K562 (cell line): ENCODE measurements around the gene GPR37L1. TPM values are rescaled to one million over a fixed set of nuclear protein-coding genes. Genes with fewer than 3 reads are reported as not detected.

Source experiments
- ATAC-seq: fragments of 200-7000 bp; cut with Tn5 transposase; 3 replicates; pipeline ENCODE4 v1.9.1; 2020; ENCODE audit warnings: moderate library complexity
- BruUV-seq: library from RNA; stranded (reverse); fragments of 400-500 nt; replicated peaks from 2 replicates; lab custom pipeline; 2021; lab: Mats Ljungman, UMichigan
- CTCF ChIA-PET: fragments of 300-600 bp; formaldehyde crosslinking; extraction: SDS; loops from one replicate; lab custom pipeline; 2021; ENCODE audit warnings: low intra/inter-chr PET ratio; lab: Yijun Ruan, JAX
- POLR2A ChIA-PET: fragments of 300-600, 350-650 bp; sonication (Branson Sonifier 250); formaldehyde crosslinking; extraction: SDS; loops from one replicate; lab custom pipeline; 2021; ENCODE audit warnings: antibody characterized with exemption, inconsistent platforms; lab: Yijun Ruan, JAX
- DNase-seq, 4 experiments: peaks; one replicate each; pipeline versions ENCODE4 v3.0.0 to v3.0.0-alpha.2; 2011 to 2018; ENCODE audit warnings: low spot score in 3 of 4, mixed read lengths in 3 of 4; ENCODE audit errors: extremely low read depth in 1 of 4
- FAIRE-seq: peaks from 2 replicates; lab custom pipeline; 2011; peaks lifted over from hg19 to GRCh38; lab: Jason Lieb, UNC
- H2AFZ ChIP-seq: 2 replicates; pipeline ENCODE4 v1.6.0; 2011; ENCODE audit warnings: low read depth, low read length, control low read depth, inconsistent platforms
- H3K27ac ChIP-seq: fragments of 200-600 bp; 3 replicates; pipeline ENCODE4 v1.8.0; 2011; ENCODE audit warnings: low read depth, mild to moderate bottlenecking, control low read depth, inconsistent platforms, low read length, moderate library complexity, mixed read lengths; ENCODE audit errors: extremely low read depth
- H3K27me3 ChIP-seq, 2 experiments: fragments of 300-600 bp in 1 of 2; 2 replicates in 1 of 2; 3 replicates in 1 of 2; pipeline versions ENCODE4 v1.6.0 to v1.8.0; 2011; ENCODE audit warnings: inconsistent platforms in 2 of 2, low read length in 2 of 2, mild to moderate bottlenecking in 1 of 2, mixed read lengths in 1 of 2, moderate library complexity in 1 of 2; ENCODE audit not compliant: control insufficient read depth in 2 of 2, insufficient read depth in 2 of 2
- H3K36me3 ChIP-seq: fragments of 300-600 bp; 3 replicates; pipeline ENCODE4 v1.8.0; 2011; ENCODE audit warnings: mild to moderate bottlenecking, low read length, inconsistent platforms; ENCODE audit not compliant: control insufficient read depth, insufficient read depth
- H3K4me1 ChIP-seq, 2 experiments: fragments of 200-600 bp in 1 of 2; replicated peaks in 1 of 2; 2 replicates in 1 of 2; 3 replicates in 1 of 2; pipeline versions ENCODE4 v1.5.1 to v1.8.0; 2011; ENCODE audit warnings: inconsistent platforms in 2 of 2, low read length in 2 of 2, mild to moderate bottlenecking in 1 of 2, mixed read lengths in 1 of 2, moderate library complexity in 1 of 2; ENCODE audit not compliant: control insufficient read depth in 2 of 2, insufficient read depth in 2 of 2
- H3K4me2 ChIP-seq: 2 replicates; pipeline ENCODE4 v1.6.1; 2011; ENCODE audit warnings: low read length, control low read depth, inconsistent platforms, mixed read lengths; ENCODE audit not compliant: insufficient read depth
- H3K4me3 ChIP-seq: fragments of 200-600 bp; sonication (generic), shearing (Covaris generic); 2 replicates; pipeline ENCODE4 v1.5.1; 2016; ENCODE audit warnings: control low read depth, inconsistent platforms
- H3K79me2 ChIP-seq: fragments of 200-600 bp; 3 replicates; pipeline ENCODE4 v1.8.0; 2011; ENCODE audit warnings: low read length, inconsistent platforms; ENCODE audit not compliant: control insufficient read depth, insufficient read depth
- H3K9ac ChIP-seq, 2 experiments: 2 replicates each; pipeline versions ENCODE4 v1.6.0 to v1.6.1; 2011; ENCODE audit warnings: low read depth in 2 of 2, low read length in 2 of 2, control low read depth in 1 of 2, inconsistent platforms in 1 of 2, mild to moderate bottlenecking in 1 of 2, mixed read lengths in 1 of 2; ENCODE audit not compliant: insufficient read depth in 1 of 2
- H3K9me1 ChIP-seq: one replicate; pipeline ENCODE4 v1.6.0; 2011; ENCODE audit warnings: inconsistent platforms, mild to moderate bottlenecking, low read length, moderate library complexity; ENCODE audit not compliant: control insufficient read depth, insufficient read depth
- H3K9me3 ChIP-seq: replicated peaks from 2 replicates; pipeline ENCODE4 v1.5.1; 2011; ENCODE audit warnings: low read depth, low read length, inconsistent platforms; ENCODE audit not compliant: control insufficient read depth, insufficient read depth
- H4K20me1 ChIP-seq: replicated peaks from 2 replicates; pipeline ENCODE4 v1.6.1; 2011; ENCODE audit warnings: low read length, inconsistent platforms, mixed read lengths; ENCODE audit not compliant: control insufficient read depth, insufficient read depth
- BRD4 ChIP-seq: fragments of 200-600 bp; sonication (generic); IDR thresholded peaks from 2 replicates; pipeline ENCODE4 v1.6.1; 2017; ENCODE audit warnings: inconsistent platforms
- CBX5 ChIP-seq: IDR thresholded peaks from 2 replicates; pipeline ENCODE4 v1.6.1; 2014; ENCODE audit warnings: low read depth, borderline replicate concordance
- HDAC1 ChIP-seq, 2 experiments: fragments of 450-650 bp; IDR thresholded peaks; 2 replicates each; pipeline ENCODE4 v1.6.1; 2016 to 2017; ENCODE audit warnings: inconsistent platforms in 1 of 2, mild to moderate bottlenecking in 1 of 2, moderate library complexity in 1 of 2
- HOXB6 ChIP-seq: fragments of 250-450 bp; sonication (Bioruptor Pico); IDR thresholded peaks from 2 replicates; pipeline ENCODE4 v1.5.1; 2022; ENCODE audit warnings: mild to moderate bottlenecking, borderline replicate concordance
- MCM2 ChIP-seq: fragments of 450-650 bp; IDR thresholded peaks from 2 replicates; pipeline ENCODE4 v1.6.1; 2017; ENCODE audit warnings: low read depth, mild to moderate bottlenecking
- NCOA1 ChIP-seq: fragments of 450-650 bp; IDR thresholded peaks from 2 replicates; pipeline ENCODE4 v1.6.1; 2016; ENCODE audit warnings: low read depth
- SNAPC5 ChIP-seq: fragments of 250-450 bp; sonication (Bioruptor Pico); IDR thresholded peaks from 2 replicates; pipeline ENCODE4 v1.8.0; 2021; ENCODE audit warnings: moderate library complexity, mild to moderate bottlenecking, inconsistent platforms
- ZNF184 ChIP-seq: sonication (generic); formaldehyde crosslinking; IDR thresholded peaks from 2 replicates; pipeline ENCODE4 v1.5.0; 2020; ENCODE audit warnings: missing genetic modification reagents
- WGBS: fragments of 100-300 bp; shearing (Covaris generic); methylation state at CpG from one replicate; pipeline ENCODE4 v1.1.6; 2016; ENCODE audit warnings: low coverage, mixed read lengths; ENCODE audit not compliant: insufficient coverage; ENCODE audit errors: missing lambda C conversion rate; 5-methylcytosine and 5-hydroxymethylcytosine counted together
- in situ Hi-C: fragments of 300-500 bp; cut with MboI; formaldehyde crosslinking; loops from 4 replicates; pipeline ENCODE4 v1.15.0; 2018; ENCODE audit warnings: inconsistent platforms, mixed read lengths
- intact Hi-C: fragments of 100-400 bp; cut with micrococcal nuclease; formaldehyde crosslinking; loops from 2 replicates; pipeline ENCODE4 v1.14.2; 2022
- polyA plus RNA-seq, 8 experiments: library from polyadenylated mRNA; depleted of rRNA in 4 of 8; stranded (reverse) in 5 of 8; unstranded in 3 of 8; fragments of >200 nt; fragmentation: Nextera tagmentation in 2 of 8; fragmentation: Illumina TruSeq in 1 of 8; extraction: Ambion mirVana in 2 of 8; extraction: Trizol in 1 of 8; gene quantifications; 2 replicates each; pipeline versions ENCODE4 v1.2.1 to v1.2.3, GENCODE V29; 2011 to 2014; ENCODE audit warnings: inconsistent platforms in 1 of 8, missing spikeins in 1 of 8
- total RNA-seq, 7 experiments: library from RNA; depleted of rRNA in 6 of 7; stranded (reverse); fragments of >200 nt in 6 of 7; fragmentation: Illumina TruSeq in 2 of 7; extraction: Trizol in 2 of 7; gene quantifications; 2 replicates each; pipeline versions ENCODE4 v1.2.1 to v1.2.3, GENCODE V29; 2011 to 2021; ENCODE audit warnings: low replicate concordance in 1 of 7
- TF ChIP-seq, protein P1 (sequence below): fragments of 450-650 bp; IDR thresholded peaks from 2 replicates; pipeline ENCODE4 v1.6.1; 2018; ENCODE audit not compliant: partially characterized antibody

The GPR37L1 gene
- total and polyA plus RNA-seq, 9 of the 15 experiments (the other 6 are each of a cell fraction or from before 2014, with no cell fraction given): not detected

GRCh38 chr1:202076050-202076511 lies 46.6 kb upstream of the GPR37L1 start (continued):
- TF ChIP-seq, protein P1, sequence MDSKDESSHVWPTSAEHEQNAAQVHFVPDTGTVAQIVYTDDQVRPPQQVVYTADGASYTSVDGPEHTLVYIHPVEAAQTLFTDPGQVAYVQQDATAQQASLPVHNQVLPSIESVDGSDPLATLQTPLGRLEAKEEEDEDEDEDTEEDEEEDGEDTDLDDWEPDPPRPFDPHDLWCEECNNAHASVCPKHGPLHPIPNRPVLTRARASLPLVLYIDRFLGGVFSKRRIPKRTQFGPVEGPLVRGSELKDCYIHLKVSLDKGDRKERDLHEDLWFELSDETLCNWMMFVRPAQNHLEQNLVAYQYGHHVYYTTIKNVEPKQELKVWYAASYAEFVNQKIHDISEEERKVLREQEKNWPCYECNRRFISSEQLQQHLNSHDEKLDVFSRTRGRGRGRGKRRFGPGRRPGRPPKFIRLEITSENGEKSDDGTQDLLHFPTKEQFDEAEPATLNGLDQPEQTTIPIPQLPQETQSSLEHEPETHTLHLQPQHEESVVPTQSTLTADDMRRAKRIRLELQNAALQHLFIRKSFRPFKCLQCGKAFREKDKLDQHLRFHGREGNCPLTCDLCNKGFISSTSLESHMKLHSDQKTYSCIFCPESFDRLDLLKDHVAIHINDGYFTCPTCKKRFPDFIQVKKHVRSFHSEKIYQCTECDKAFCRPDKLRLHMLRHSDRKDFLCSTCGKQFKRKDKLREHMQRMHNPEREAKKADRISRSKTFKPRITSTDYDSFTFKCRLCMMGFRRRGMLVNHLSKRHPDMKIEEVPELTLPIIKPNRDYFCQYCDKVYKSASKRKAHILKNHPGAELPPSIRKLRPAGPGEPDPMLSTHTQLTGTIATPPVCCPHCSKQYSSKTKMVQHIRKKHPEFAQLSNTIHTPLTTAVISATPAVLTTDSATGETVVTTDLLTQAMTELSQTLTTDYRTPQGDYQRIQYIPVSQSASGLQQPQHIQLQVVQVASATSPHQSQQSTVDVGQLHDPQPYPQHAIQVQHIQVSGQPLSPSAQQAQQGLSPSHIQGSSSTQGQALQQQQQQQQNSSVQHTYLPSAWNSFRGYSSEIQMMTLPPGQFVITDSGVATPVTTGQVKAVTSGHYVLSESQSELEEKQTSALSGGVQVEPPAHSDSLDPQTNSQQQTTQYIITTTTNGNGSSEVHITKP: no peak

GRCh38 chr1:202078241-202078640 lies 44.5 kb upstream of the GPR37L1 start:
- no peaks in the 10 kb centered on the region for H3K9me1 ChIP-seq
- FAIRE-seq (no peak), ATAC-seq (no peak), DNase-seq (peak in 1 of 4 experiments; percentile 25)
- POLR2A ChIA-PET: no interaction called here
- no peak for TF ChIP-seq HDAC1 (IDR thresholded peaks at IDR 0.05)
- no peak for TF ChIP-seq HOXB6 (CRISPR knock-in tag)
- TF ChIP-seq SNAPC5 (CRISPR knock-in tag): no peak
- TF ChIP-seq MCM2: no peak
- TF ChIP-seq ZNF184: no peak
- TF ChIP-seq BRD4: no peak
- TF ChIP-seq NCOA1: no peak
- TF ChIP-seq CBX5: no peak
- H2AFZ ChIP-seq: no peak overlapping the region
- WGBS: 28% methylated on average over 3 of the region's 3 CpGs
- H3K27me3 ChIP-seq: no peaks in the 10 kb centered on the region; a peak in 1 of 5 replicates
- no peak overlapping the region for H3K4me3 ChIP-seq
- H3K36me3 ChIP-seq: no peaks in the 10 kb centered on the region
- H3K4me2 ChIP-seq: no peak overlapping the region
- BruUV-seq: no TSS peak
- CTCF ChIA-PET: no interaction called here
- no peaks in the 10 kb centered on the region for H3K79me2 ChIP-seq
- H3K4me1 ChIP-seq: peaks cover 19 to 28% of the 10 kb centered on the region in 2 experiments
- intact Hi-C loops: loop anchor here (5.0 kb wide), 1 partner anchor 71 kb away; no protein-coding TSS in a partner anchor
- no peak overlapping the region for H3K27ac ChIP-seq
- no peaks in the 10 kb centered on the region for H3K9me3 ChIP-seq
- in situ Hi-C loops: no loop called here
- H4K20me1 ChIP-seq: peaks cover 23% of the 10 kb centered on the region
- no peak overlapping the region for H3K9ac ChIP-seq
